ENCODE results near the gene KBTBD12.

DNA sequence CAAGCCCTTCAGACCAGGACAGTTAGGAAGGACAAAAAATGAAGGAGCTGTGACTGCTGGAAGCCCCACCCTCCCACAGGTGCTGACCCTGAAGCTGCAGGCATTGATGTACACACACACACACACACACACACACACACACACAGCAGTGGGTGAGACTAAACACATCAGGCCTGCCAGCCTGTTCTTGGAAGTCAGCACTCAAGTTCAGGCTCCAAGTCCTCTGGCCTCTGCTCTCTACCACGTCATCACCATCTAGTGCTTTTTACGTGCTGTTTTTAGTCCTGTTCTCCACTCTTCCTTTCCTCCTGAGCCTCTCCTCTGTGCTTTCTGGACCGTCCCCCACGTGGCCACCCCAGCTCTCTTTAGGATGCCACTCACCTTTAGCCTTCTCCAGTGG, 5.4 kb upstream of the KBTBD12 start:
- no peak for TF ChIP-seq EZH2 (IDR thresholded peaks at IDR 0.05)
- TF ChIP-seq, protein P1, sequence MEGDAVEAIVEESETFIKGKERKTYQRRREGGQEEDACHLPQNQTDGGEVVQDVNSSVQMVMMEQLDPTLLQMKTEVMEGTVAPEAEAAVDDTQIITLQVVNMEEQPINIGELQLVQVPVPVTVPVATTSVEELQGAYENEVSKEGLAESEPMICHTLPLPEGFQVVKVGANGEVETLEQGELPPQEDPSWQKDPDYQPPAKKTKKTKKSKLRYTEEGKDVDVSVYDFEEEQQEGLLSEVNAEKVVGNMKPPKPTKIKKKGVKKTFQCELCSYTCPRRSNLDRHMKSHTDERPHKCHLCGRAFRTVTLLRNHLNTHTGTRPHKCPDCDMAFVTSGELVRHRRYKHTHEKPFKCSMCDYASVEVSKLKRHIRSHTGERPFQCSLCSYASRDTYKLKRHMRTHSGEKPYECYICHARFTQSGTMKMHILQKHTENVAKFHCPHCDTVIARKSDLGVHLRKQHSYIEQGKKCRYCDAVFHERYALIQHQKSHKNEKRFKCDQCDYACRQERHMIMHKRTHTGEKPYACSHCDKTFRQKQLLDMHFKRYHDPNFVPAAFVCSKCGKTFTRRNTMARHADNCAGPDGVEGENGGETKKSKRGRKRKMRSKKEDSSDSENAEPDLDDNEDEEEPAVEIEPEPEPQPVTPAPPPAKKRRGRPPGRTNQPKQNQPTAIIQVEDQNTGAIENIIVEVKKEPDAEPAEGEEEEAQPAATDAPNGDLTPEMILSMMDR (IDR thresholded peaks at IDR 0.05): no peak
